HK-2 (cell line): ENCODE results near the gene STXBP6.
"Not testable (repeated sequence)": the region's sequence is repeated elsewhere in the genome, so short reads cannot be mapped to it uniquely, and the experiment has no call there.

Experiments used
- DNase-seq: peaks from one replicate; pipeline ENCODE4 v3.0.0-alpha.2; 2018; ENCODE audit not compliant: unreplicated experiment

Gene STXBP6

DNA sequence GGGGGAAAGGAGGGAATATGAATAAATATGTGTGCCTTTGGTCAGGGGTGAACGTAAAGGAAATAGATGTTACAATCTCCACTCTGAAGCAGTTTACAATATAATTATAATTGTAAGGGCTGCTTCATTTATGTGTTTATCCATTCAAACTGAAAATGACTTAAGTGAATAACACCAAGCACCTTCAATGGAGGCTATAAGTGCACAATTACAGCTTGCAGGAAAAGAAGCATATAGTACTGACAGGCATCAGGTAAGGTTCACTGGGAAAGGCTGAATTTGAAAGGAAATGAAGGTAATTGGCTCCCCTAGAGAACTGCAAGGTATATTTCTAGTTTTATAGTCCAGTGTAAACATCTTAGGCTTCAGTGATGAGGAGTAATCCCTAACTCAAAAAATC lies 192.7 kb downstream of the STXBP6 start:
- DNase-seq: no peak

DNA sequence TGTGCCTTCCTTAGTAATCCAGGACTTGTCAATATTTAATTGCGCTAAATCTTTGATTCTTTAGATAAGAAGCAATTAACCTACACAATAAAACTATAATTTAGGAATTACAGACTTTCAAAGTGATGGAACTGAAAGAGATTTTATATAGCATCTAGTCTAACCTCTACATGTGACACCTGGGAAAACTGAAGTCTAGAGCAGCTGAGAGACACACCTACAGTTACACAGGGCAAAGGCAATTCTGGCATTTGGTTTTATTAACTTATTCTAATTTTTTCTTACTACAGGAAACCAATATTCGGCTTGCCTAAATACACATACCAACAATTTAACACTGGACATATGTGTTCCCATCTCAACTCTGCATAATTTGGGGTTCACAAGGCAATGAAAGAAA lies 196.5 kb downstream of the STXBP6 start:
- no peak for DNase-seq

DNA sequence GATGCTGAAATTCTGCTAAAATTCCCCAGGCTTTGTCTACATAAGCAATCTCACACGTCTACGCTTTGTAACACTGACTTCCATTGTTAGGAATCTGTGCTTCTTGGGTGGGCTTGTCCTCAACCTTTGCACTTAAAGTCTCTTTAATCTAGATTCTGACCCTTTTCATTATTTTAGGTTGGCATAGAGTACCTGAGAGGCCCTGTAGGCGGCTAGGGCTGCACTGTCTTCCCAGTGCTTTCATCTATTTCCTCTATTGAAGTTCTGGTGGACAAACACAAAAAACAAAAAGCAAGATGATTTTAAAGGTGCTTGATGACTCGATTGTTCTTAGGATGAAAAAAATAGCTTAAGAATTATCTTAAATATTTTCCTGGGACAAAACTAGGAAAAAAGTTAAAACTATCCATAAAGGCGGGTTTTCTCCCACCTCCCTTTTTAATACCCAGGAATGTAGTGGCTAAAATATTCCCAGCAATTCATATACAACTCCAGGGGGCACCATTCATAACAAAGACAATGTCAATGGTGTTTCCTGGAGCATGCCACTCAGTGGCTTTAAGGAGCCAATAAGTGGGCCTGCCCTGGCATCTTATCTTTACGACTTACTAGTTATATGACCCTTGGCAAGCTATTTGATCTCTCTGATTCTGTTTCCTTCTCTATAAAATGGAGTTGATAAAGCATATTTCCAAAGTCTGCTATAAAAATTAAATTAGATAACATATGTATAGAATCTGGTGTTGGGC lies 197.5 kb downstream of the STXBP6 start:
- DNase-seq: no peak

DNA sequence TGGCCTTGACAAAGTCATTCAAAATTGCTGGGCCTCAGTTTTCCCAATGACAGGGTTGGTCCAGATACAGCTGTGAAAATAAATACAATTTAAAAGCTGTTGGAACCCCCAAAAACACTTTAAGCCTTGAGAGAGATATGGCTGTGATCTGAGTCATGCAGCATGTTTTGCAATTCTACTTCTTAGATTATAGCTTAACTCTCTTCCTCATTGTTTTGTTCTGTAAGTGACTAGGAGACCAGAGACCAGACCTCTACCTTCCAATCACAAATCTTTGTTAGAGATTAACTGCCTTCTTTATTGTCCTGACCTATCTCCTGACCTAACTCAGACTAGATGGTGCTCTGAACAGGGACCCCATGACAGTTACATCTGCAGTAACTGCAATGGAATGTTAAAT lies 198.1 kb downstream of the STXBP6 start:
- DNase-seq: no peak

DNA sequence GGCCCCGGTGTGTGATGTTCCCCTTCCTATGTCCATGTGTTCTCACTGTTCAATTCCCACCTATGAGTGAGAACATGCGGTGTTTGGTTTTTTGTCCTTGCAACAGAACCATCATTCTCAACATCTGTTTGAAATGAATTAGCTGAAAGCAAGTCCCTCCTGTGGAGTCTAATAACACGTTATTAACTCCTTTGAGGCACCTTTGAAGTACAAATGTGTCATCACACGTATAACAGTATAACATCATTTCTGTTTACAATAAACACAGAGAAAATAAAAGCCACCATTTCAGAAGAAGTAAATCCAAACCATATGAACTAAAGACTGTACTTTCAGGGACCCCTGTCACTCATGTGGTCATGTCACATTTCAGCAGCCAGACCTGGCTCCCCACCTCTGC lies 198.5 kb downstream of the STXBP6 start:
- DNase-seq: no peak

DNA sequence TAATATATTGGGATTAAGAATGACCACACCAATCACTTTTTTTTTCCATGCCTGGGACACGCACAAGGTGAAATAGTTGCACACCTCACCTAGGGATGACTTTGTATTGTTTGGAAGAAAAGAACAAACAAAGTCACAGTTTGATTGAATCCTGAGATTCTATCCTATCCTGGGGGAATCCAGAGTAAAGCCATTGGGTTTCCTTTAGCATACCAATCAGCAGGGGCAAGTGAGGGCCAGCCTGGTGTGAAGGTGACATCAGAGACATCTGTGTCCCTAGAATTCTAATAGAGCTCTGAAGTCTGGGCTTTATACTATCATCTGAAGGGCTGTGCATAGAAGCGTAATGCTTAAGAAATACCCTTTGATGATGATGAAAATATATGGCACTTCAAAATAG lies 199.9 kb downstream of the STXBP6 start:
- DNase-seq: no peak

DNA sequence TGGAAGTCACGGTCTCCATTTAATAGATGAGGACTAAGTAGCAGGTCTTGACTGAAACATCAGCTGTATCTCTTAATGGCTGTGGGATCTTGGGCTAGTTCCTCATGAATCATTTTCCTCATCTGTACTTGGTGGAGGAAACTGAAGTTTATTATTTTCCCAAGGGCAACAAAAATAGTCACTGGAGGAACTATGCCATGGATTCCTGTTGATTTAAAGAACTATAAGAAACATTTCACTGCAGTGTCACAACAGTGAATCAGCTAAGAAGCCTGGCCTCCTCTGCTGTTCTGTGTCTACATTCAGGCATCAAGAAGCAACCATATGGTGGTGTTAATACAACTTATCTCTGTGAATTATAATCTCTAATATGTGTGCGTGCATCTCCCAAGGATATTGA lies 200.5 kb downstream of the STXBP6 start:
- DNase-seq: no peak

DNA sequence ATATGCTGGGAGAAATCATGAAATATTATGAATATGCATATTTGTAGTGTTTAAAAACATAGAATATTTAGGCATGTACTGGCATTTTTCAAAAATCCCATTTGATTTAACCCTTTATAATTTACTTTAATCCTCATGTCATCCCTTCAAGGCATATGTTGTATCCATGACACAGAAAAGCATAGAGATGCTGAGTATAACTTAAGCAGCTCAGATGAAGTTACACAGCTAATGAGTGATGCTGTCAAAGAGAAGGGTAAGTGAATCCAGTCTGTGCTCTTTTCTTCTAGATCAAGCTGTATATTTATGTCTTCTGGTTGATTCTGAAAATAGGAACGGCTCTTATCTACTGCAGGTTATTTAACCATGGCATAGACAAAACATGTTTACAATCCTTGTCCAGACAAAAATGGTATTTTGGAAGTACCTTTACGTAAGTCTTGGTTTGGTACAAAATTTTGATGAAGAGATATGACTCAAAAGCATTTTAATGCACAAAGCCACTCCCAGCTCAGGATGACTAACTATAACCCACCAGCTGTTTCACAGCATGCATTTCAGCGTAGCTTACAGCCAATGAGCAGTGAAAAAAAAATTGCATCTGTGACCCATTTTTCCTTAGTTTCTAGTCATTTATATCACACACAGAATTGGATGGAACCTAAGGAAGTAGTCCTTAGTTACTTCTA lies 201.7 kb downstream of the STXBP6 start:
- no peak for DNase-seq

DNA sequence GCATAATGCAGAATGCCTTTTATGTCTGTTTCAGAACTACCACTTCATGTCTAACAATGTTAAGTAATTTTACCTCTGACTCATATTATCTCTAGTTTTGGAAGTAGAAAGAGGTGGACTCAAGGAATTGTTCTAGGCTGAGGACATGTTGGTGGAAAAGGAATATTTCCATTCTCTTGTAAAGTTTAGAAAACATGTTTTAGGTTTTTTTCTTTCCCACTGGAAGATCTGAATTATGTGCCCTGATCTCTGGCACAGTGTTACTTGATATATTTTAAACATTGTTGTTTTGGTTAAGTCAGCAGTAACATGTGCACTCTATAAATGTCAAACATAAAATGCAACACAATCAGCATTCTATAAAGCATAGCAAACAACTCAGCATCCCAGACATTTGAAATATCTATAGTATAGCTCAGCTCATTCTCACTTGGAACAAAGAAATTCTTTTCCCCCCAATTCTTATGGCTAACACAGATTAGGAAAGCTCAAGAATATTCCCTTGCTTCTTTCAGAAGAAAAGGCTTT lies 202.3 kb downstream of the STXBP6 start:
- no peak for DNase-seq

DNA sequence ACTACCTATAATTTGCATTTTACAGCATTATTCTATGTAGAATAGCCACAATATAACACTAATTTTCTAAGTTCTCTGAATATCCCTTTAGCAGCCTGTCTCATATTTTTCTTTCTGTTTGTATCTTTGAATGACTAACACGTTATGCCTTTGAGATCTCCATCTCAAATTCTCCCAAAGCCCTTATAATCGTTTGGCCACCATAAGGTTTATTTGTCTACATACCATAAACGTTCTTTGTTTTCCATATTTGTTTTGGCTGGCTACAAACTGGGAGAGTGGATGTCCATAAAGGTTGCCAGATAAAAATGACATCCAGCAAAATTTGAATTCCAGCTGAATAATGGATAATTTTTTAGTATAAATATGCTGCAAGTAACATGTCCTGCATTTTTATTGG lies 203.7 kb downstream of the STXBP6 start:
- DNase-seq: no peak

DNA sequence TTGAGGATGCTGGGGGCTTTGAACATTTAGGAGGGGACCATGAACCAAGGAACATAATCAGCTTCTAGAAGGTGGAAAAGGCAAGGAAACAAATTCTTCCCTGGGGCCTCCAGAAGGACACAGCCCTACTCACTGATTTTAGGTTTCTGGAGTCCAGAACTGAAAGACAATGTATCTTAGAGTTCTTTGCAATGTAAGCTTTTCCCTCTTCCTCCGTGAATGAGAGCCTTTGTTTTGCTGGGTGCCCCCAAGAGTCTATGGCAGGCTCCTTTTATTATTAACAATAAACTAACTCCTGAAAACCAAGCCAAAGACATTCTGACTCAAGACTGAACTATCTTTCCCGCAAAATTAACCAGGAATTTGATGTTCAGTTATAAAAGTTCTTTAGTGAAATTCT lies 204.1 kb downstream of the STXBP6 start:
- DNase-seq: no peak

DNA sequence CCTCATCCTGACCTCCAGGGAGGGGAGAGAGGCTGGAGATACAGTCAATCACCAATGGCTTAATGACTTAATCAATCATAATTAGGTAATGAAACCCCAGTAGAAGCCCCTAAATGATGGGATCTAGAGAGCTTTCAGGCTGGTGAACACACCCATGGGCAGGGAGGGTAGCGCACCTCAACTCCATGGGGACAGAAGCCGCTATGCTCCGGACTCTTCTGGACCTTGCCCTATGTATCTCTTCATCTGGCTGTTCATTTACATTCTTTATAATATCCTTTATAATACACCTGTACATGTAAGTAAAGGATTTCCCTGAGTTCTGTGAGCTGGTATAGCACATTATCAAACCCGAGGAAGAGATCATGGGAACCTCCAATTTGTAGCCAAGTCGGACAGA lies 205.9 kb downstream of the STXBP6 start:
- no peak for DNase-seq

DNA sequence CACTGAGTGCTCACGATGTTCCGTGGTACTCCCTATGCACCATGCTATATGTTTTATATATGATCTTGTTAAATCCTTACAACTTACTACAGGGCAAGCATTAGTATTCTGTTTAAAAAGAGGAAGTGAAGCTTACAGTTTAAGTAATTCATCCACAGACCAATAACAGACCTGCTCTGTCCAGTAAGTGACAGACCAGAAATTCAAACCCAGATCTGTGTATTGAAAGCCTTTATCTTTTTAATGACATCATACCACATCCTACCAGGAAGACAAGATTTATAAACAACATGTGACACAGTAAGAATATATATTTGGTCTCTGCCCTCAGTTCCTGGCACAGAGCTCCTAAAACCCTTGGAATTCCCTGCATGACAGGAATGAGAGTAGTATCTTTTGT lies 206.5 kb downstream of the STXBP6 start:
- no peak for DNase-seq

DNA sequence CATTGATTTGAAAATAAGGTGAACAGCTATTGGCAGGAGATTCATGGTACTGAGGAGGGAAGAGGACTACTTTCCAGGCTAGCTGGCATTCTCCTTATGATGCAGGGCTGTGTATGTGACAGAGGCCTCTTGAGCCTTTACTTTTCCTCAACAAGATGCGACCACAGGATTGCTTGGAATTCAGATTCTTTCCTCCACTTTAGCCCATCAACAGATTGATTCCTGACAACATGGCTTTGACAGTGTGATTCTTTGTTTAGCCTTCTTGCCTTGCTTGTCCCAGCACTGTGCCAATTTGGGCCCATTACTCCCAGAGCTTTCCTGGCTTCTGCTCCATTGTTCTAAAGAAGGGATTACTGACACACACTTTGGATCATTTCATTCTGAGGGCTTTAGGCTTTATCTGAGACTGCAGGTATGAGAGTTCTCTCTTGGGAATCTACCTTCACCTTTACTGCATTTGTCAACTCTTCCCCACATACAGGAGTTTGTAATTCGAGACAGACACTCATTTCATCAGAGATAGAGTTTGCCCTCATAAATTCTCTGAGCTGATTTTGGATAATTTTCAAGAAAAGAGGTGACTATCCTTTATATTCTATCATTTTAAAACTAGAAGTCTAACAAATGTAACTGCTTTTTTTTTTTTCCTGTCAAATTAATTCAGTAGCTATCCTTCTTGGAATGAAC lies 209.6 kb downstream of the STXBP6 start:
- DNase-seq: no peak

DNA sequence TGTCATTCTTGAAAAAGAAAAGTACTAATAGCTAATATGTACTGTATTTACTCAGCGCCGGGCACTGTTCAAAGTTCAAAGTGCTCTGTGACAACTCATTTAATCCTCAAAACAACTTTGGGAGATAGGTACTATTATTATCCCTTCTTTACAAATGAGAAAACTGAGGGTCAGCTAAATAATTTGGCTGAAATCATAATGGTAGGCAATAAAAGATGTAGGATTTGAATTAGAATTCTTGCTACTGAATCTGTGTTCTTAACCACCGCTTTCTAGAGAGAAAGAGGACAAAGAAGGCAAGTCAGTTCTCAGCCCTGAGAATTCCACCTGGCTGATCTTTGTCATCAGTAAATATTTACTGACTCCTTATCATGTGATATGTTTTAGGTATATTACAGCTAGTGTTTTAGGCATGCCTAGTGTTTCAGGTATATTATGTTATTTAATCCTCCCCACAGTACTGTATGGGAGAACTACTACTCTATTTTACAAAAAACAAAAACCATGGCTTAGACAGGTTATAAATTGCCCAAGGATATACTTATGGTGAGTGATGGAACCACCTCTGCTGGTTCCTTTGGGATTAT lies 210.2 kb downstream of the STXBP6 start:
- DNase-seq: no peak

DNA sequence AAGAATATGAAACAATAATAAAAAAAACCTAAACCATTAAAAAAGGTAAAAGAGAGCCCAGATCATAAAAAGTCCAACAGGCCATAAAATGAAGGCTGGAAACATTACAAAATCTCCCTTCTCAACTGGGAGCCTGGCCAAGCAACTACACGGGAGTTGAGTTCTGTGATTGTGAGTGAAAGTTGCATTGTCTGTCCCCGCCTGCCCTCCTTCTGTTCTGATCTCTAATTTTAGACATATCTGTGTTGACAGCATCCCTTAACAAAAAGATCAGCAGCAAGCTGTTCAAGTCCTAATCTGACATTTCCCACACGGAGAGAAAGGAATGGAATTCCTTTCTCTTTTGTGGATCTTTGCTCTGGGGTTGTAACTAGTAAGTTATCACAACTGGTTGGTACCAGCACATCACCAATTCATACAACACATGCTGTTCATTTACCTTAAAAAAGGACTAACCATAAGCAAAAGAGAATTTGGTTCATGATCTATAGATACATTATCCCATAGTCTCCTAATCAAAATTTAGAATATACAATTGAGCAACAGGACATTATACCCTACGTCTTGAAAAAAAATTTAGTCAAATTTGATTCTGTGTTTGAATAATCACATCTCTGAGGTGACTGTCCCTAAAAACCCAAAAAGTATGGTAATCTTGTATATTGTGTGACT lies 210.9 kb downstream of the STXBP6 start:
- no peak for DNase-seq

DNA sequence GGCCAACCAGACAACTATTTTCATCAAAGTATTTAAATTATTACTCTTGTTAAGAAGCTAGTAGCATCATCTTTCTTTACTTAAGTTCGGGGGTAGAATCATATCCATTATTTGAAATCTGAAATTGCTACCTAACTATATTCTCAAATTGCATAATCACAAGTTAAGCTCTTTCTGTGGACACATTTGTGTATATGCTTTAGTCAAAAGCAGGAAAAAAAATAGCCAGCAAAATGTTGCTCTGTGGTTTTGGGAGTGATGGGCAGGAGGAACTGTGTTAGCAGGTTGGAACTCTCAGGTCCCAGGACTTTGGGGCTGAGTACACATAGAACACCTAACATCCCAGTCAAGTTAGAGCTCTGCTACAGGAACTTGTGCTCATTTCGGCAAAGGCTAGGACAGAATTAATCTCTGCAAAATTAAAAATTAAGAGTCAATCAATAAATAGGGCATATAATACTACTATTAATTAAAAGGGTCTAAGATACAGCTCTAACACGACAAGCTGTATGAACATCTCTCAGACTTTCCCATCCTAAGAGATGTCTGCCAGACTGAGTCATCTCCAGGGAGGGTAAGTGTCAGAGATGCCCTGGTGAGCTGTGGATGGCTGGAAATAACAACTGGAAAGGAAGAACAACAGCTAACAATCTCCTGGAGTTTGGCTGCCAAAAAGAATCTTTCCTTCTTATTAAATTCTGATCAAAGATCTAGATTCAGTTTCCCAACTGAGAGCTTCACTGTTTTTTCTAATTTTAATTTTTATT lies 212.5 kb downstream of the STXBP6 start:
- no peak for DNase-seq

DNA sequence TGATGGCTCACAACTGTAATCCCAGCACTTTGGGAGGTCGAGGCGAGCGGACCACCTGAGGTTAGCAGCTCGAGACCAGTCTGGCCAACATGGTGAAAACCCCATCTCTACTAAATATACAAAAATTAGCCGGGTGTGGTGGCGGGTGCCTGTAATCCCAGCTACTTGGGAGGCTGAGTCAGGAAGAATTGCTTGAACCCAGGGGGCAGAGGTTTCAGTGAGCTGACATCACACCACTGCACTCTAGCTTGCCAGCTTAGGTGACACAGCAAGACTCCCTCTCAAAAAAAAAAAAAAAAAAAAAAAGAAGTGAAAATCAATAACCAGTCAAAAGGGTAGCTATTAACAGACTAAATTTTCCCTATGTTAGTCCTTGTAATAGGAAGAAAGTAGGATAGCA lies 213.6 kb downstream of the STXBP6 start:
- not testable (repeated sequence) for DNase-seq

DNA sequence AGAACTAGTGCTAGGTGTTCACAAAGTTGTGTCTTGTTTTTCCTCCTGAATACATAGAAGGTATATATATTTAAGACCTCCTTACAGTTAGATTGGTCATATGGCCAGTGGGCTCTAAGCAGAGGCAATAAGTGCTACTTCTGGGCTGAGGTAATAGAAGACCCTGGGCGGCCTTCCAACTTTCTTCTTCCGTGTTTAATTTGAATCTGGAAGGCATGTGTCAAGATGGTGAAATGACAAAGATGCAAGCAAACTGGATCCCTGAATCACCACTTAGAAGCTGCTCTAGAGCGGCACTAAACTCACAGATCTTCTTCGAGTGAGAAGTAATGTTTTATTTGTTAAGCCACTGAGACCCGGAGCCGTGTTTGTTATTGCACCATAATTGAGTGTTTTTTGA lies 215.0 kb downstream of the STXBP6 start:
- DNase-seq: no peak

DNA sequence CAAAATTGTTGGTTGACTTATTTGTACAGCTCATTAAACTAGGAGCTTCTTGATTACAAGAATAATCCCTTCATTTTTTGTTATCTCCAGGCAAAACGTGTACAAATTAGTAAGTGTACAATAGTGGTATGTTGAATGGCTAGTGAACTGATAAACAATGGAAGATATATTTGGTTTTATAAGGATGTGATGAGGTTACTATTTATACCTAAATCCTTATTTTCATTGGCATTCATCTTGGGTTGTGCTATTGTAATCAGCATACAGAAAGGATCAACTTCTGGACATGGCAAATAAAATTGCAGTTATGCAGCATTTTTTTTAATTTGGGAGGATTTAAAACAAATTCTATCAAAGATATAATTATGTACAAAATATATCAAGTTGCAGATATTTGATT lies 216.6 kb downstream of the STXBP6 start:
- no peak for DNase-seq

DNA sequence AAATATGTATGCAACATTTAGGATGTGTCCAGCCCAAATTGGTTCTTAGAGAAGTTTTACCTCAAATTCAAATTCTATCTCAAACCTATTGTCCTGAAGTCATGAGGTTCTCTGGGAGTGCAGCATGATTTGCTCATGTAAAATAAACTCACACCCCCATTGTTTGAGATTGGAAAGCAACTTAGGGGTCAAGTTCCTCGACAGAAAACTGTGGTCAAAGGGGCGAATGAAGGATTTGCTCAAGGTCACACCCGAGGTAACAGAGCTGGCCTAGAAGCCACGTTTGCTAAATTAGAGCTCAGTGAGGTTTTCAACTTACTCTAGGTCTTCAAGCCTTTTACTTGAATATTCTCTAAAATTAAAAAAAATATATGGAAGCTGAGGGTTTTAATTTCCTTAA lies 218.3 kb downstream of the STXBP6 start:
- no peak for DNase-seq
